HEK293 (cell line): ENCODE data around the gene FAM120A.

Experiments used
- GFI1B ChIP-seq: fragments of 450-650 bp; formaldehyde crosslinking; IDR thresholded peaks from 2 replicates; pipeline ENCODE4 v1.5.1; 2016; ENCODE audit warnings: missing biosample characterization, missing genetic modification characterization
- GLIS1 ChIP-seq: fragments of 450-650 bp; formaldehyde crosslinking; IDR thresholded peaks from 2 replicates; pipeline ENCODE4 v1.5.1; 2016; ENCODE audit warnings: missing biosample characterization, missing genetic modification characterization
- INSM2 ChIP-seq: fragments of 450-650 bp; formaldehyde crosslinking; IDR thresholded peaks from 2 replicates; pipeline ENCODE4 v1.5.1; 2016; ENCODE audit warnings: missing biosample characterization, missing genetic modification characterization
- KLF9 ChIP-seq: fragments of 450-650 bp; formaldehyde crosslinking; IDR thresholded peaks from 2 replicates; pipeline ENCODE4 v1.5.1; 2016; ENCODE audit warnings: missing biosample characterization, missing genetic modification characterization, low read depth
- PATZ1 ChIP-seq: fragments of 450-650 bp; formaldehyde crosslinking; IDR thresholded peaks from 2 replicates; pipeline ENCODE4 v1.5.1; 2016; ENCODE audit warnings: missing biosample characterization, missing genetic modification characterization
- SETDB1 ChIP-seq: IDR thresholded peaks from one replicate; pipeline ENCODE4 v1.6.1; 2017; ENCODE audit warnings: mild to moderate bottlenecking, low read length, moderate library complexity, mixed read lengths; ENCODE audit not compliant: insufficient read length
- ZBTB1 ChIP-seq: fragments of 450-650 bp; formaldehyde crosslinking; IDR thresholded peaks from 2 replicates; pipeline ENCODE4 v1.5.1; 2016; ENCODE audit warnings: missing biosample characterization, missing genetic modification characterization
- ZBTB20 ChIP-seq: fragments of 450-650 bp; formaldehyde crosslinking; IDR thresholded peaks from 2 replicates; pipeline ENCODE4 v1.5.1; 2016; ENCODE audit warnings: missing biosample characterization, missing genetic modification characterization
- ZFHX2 ChIP-seq: fragments of 450-650 bp; formaldehyde crosslinking; conservative IDR thresholded peaks from 2 replicates; pipeline ENCODE4 v1.5.1; 2016; ENCODE audit warnings: missing biosample characterization, missing genetic modification characterization
- ZFP41 ChIP-seq: fragments of 450-650 bp; formaldehyde crosslinking; IDR thresholded peaks from 2 replicates; pipeline ENCODE4 v1.5.1; 2016; ENCODE audit warnings: missing biosample characterization, missing genetic modification characterization, borderline replicate concordance
- ZNF114 ChIP-seq: fragments of 450-650 bp; formaldehyde crosslinking; IDR thresholded peaks from 2 replicates; pipeline ENCODE4 v1.5.0; 2017; ENCODE audit warnings: missing biosample characterization, missing genetic modification characterization
- ZNF239 ChIP-seq: fragments of 450-650 bp; formaldehyde crosslinking; IDR thresholded peaks from 2 replicates; pipeline ENCODE4 v1.5.1; 2016; ENCODE audit warnings: missing biosample characterization, missing genetic modification characterization
- ZNF404 ChIP-seq: fragments of 450-650 bp; formaldehyde crosslinking; IDR thresholded peaks from 2 replicates; pipeline ENCODE4 v1.5.1; 2017; ENCODE audit warnings: missing biosample characterization, missing genetic modification characterization
- ZNF449 ChIP-seq: fragments of 450-650 bp; formaldehyde crosslinking; IDR thresholded peaks from 2 replicates; pipeline ENCODE4 v1.5.1; 2017; ENCODE audit warnings: missing biosample characterization, mild to moderate bottlenecking, missing genetic modification characterization, moderate library complexity
- ZNF473 ChIP-seq: fragments of 450-650 bp; formaldehyde crosslinking; IDR thresholded peaks from 2 replicates; pipeline ENCODE4 v1.5.1; 2017; ENCODE audit warnings: missing biosample characterization, missing genetic modification characterization
- ZNF521 ChIP-seq: fragments of 450-650 bp; formaldehyde crosslinking; IDR thresholded peaks from 2 replicates; pipeline ENCODE4 v1.5.1; 2017; ENCODE audit warnings: missing biosample characterization, mild to moderate bottlenecking, missing genetic modification characterization
- ZNF596 ChIP-seq: fragments of 450-650 bp; IDR thresholded peaks from 2 replicates; pipeline ENCODE4 v1.5.0; 2018; ENCODE audit warnings: missing biosample characterization, mild to moderate bottlenecking, missing genetic modification characterization, moderate library complexity
- ZNF692 ChIP-seq: fragments of 450-650 bp; formaldehyde crosslinking; IDR thresholded peaks from 2 replicates; pipeline ENCODE4 v1.5.1; 2016; ENCODE audit warnings: missing biosample characterization, missing genetic modification characterization
- TF ChIP-seq, protein P1 (sequence below): fragments of 450-650 bp; formaldehyde crosslinking; IDR thresholded peaks from 2 replicates; pipeline ENCODE4 v1.5.1; 2016; ENCODE audit warnings: missing biosample characterization, missing genetic modification characterization
- TF ChIP-seq, protein P2 (sequence below): fragments of 450-650 bp; formaldehyde crosslinking; IDR thresholded peaks from 2 replicates; pipeline ENCODE4 v1.5.1; 2016; ENCODE audit warnings: missing biosample characterization, missing genetic modification characterization
- TF ChIP-seq, protein P3 (sequence below): fragments of 450-650 bp; formaldehyde crosslinking; IDR thresholded peaks from 2 replicates; pipeline ENCODE4 v1.5.1; 2016; ENCODE audit warnings: missing biosample characterization, missing genetic modification characterization, low read depth
- TF ChIP-seq, protein P4 (sequence below): fragments of 450-650 bp; formaldehyde crosslinking; IDR thresholded peaks from 2 replicates; pipeline ENCODE4 v1.5.1; 2017; ENCODE audit warnings: missing biosample characterization, missing genetic modification characterization

Gene FAM120A

GRCh38 chr9:93575796-93576257, 124.3 kb downstream of the FAM120A start (continued):
- TF ChIP-seq PATZ1 (tag by site-specific recombination) (peak; percentile 65), ZNF239 (tag by site-specific recombination) (no peak), ZFHX2 (peak; percentile 27), ZNF449 (no peak), ZBTB20 (tag by site-specific recombination) (peak; percentile 66; the same call in 1 of the 2 replicates), INSM2 (tag by site-specific recombination) (no peak), GLIS1 (peak; percentile 48), ZNF521 (tag by site-specific recombination) (no peak), GFI1B (tag by site-specific recombination) (no peak), ZNF114 (tag by site-specific recombination) (no peak), ZNF692 (tag by site-specific recombination) (no peak), ZNF596 (tag by site-specific recombination) (no peak), ZBTB1 (tag by site-specific recombination) (no peak), ZFP41 (tag by site-specific recombination) (no peak), ZNF473 (no peak), SETDB1 (no peak), ZNF404 (no peak), KLF9 (peak; percentile 55; the same call in 1 of the 2 replicates)
- TF ChIP-seq, protein P1, sequence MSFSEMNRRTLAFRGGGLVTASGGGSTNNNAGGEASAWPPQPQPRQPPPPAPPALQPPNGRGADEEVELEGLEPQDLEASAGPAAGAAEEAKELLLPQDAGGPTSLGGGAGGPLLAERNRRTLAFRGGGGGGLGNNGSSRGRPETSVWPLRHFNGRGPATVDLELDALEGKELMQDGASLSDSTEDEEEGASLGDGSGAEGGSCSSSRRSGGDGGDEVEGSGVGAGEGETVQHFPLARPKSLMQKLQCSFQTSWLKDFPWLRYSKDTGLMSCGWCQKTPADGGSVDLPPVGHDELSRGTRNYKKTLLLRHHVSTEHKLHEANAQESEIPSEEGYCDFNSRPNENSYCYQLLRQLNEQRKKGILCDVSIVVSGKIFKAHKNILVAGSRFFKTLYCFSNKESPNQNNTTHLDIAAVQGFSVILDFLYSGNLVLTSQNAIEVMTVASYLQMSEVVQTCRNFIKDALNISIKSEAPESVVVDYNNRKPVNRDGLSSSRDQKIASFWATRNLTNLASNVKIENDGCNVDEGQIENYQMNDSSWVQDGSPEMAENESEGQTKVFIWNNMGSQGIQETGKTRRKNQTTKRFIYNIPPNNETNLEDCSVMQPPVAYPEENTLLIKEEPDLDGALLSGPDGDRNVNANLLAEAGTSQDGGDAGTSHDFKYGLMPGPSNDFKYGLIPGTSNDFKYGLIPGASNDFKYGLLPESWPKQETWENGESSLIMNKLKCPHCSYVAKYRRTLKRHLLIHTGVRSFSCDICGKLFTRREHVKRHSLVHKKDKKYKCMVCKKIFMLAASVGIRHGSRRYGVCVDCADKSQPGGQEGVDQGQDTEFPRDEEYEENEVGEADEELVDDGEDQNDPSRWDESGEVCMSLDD (tag by site-specific recombination), result peak; percentile 31; the same call in 1 of the 2 replicates
- TF ChIP-seq, protein P2, sequence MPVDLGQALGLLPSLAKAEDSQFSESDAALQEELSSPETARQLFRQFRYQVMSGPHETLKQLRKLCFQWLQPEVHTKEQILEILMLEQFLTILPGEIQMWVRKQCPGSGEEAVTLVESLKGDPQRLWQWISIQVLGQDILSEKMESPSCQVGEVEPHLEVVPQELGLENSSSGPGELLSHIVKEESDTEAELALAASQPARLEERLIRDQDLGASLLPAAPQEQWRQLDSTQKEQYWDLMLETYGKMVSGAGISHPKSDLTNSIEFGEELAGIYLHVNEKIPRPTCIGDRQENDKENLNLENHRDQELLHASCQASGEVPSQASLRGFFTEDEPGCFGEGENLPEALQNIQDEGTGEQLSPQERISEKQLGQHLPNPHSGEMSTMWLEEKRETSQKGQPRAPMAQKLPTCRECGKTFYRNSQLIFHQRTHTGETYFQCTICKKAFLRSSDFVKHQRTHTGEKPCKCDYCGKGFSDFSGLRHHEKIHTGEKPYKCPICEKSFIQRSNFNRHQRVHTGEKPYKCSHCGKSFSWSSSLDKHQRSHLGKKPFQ, result no peak
- TF ChIP-seq, protein P3, sequence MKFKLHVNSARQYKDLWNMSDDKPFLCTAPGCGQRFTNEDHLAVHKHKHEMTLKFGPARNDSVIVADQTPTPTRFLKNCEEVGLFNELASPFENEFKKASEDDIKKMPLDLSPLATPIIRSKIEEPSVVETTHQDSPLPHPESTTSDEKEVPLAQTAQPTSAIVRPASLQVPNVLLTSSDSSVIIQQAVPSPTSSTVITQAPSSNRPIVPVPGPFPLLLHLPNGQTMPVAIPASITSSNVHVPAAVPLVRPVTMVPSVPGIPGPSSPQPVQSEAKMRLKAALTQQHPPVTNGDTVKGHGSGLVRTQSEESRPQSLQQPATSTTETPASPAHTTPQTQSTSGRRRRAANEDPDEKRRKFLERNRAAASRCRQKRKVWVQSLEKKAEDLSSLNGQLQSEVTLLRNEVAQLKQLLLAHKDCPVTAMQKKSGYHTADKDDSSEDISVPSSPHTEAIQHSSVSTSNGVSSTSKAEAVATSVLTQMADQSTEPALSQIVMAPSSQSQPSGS, result no peak
- TF ChIP-seq, protein P4, sequence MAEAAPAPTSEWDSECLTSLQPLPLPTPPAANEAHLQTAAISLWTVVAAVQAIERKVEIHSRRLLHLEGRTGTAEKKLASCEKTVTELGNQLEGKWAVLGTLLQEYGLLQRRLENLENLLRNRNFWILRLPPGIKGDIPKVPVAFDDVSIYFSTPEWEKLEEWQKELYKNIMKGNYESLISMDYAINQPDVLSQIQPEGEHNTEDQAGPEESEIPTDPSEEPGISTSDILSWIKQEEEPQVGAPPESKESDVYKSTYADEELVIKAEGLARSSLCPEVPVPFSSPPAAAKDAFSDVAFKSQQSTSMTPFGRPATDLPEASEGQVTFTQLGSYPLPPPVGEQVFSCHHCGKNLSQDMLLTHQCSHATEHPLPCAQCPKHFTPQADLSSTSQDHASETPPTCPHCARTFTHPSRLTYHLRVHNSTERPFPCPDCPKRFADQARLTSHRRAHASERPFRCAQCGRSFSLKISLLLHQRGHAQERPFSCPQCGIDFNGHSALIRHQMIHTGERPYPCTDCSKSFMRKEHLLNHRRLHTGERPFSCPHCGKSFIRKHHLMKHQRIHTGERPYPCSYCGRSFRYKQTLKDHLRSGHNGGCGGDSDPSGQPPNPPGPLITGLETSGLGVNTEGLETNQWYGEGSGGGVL, result peak; percentile 88
